ENCODE data around the gene RBMS3. TPM values are rescaled to one million over a fixed set of nuclear protein-coding genes. Genes with fewer than 3 reads are reported as not detected.

Gene RBMS3
- total RNA-seq, 2 donors from 2014 or later, result 27.3 to 51.4 TPM

GRCh38 chr3:29926378-29926777, 645.5 kb downstream of the RBMS3 start:
- TF ChIP-seq CTCF (IDR thresholded peaks at IDR 0.05), result no peak
- no peaks in the 10 kb centered on the region for H3K9me3 ChIP-seq
- peak overlapping the region in 1 of 2 donors; percentile 31 for H3K27ac ChIP-seq
- peaks cover 0 to 6% of the 10 kb centered on the region in 2 donors for H3K4me1 ChIP-seq
- no peaks in the 10 kb centered on the region for H3K36me3 ChIP-seq
- H3K27me3 ChIP-seq, result no peaks in the 10 kb centered on the region
- no peak for DNase-seq (ENCODE audit: low spot score)
- H3K4me3 ChIP-seq, result peak overlapping the region in 1 of 2 donors; percentile 16

- no peak overlapping the region for H3K27ac ChIP-seq
- no peaks in the 10 kb centered on the region for H3K27me3 ChIP-seq
- no peak overlapping the region for H3K4me3 ChIP-seq
- H3K36me3 ChIP-seq, result no peaks in the 10 kb centered on the region
- no peak for DNase-seq (ENCODE audit: low spot score)
- no peak for TF ChIP-seq CTCF (IDR thresholded peaks at IDR 0.05)
- H3K4me1 ChIP-seq, result no peaks in the 10 kb centered on the region
- H3K9me3 ChIP-seq, result no peaks in the 10 kb centered on the region
These were observed 651.9 kb downstream of the RBMS3 start for GRCh38 chr3:29932696-29933325.

- H3K36me3 ChIP-seq, result no peaks in the 10 kb centered on the region
- no peaks in the 10 kb centered on the region for H3K9me3 ChIP-seq
- no peak for TF ChIP-seq CTCF (IDR thresholded peaks at IDR 0.05)
- H3K27me3 ChIP-seq, result no peaks in the 10 kb centered on the region
- no peak for DNase-seq (ENCODE audit: low spot score)
- H3K4me1 ChIP-seq, result no peaks in the 10 kb centered on the region
- no peak overlapping the region for H3K4me3 ChIP-seq
- no peak overlapping the region for H3K27ac ChIP-seq
These were observed 653.1 kb downstream of the RBMS3 start for GRCh38 chr3:29933802-29934490.

GRCh38 chr3:29934751-29935150, 653.9 kb downstream of the RBMS3 start:
- Histone ChIP-seq H3K27ac (no peak overlapping the region), H3K4me3 (no peak overlapping the region), H3K27me3 (no peaks in the 10 kb centered on the region), H3K9me3 (no peaks in the 10 kb centered on the region), H3K36me3 (no peaks in the 10 kb centered on the region), H3K4me1 (no peaks in the 10 kb centered on the region)
- DNase-seq (ENCODE audit: low spot score), result no peak
- TF ChIP-seq CTCF (IDR thresholded peaks at IDR 0.05), result no peak

GRCh38 chr3:29936054-29936453, 655.2 kb downstream of the RBMS3 start:
- DNase-seq (ENCODE audit: low spot score), result no peak
- no peak for TF ChIP-seq CTCF (IDR thresholded peaks at IDR 0.05)
- H3K4me1 ChIP-seq, result peaks cover 0 to 10% of the 10 kb centered on the region in 2 donors

More at GRCh38 chr3:29936054-29936453, 655.2 kb downstream of the RBMS3 start:
- Histone ChIP-seq H3K27ac (no peak overlapping the region), H3K9me3 (no peaks in the 10 kb centered on the region), H3K27me3 (no peaks in the 10 kb centered on the region), H3K36me3 (no peaks in the 10 kb centered on the region), H3K4me3 (no peak overlapping the region)
